ENCODE data around the gene HTT-AS. TPM values are rescaled to one million over a fixed set of nuclear protein-coding genes. Genes with fewer than 3 reads are reported as not detected.
A peak's percentile ranks its signal among the peaks of the same experiment; 100 is the strongest.

HTT-AS gene
- total RNA-seq, 1 donor = not detected

DNA sequence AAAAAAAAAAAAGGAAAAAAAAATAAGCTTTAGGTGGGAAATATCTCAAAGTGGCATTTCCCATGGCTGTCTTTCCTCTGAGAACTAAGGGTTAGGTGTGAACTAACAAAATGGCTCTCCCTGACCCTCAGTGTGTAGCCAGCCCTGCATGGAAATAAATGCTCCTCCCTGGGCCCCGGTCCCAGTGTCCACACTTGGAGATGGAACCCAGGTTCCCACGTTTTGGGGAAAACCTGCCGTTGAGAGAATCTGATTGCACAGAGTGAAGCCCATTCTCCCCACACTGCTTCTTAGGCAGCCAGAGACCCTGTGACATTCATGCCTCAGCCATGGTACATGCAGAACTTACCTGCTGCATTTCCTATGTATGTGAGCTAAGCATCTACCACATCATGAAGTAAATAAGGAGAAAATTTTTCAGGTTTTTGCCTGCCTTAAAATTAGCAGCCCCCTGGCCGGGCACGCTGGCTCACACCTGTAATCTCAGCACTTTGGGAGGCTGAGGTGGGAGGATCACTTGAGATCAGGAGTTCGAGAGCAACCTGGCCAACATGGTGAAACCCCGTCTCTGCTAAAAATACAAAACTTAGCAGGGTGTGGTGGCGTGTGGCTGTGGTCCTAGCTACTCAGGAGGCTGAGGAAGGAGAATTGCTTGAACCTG is 34.5 kb downstream of the HTT-AS start:
- no peak for DNase-seq (ENCODE audit: low read depth)
- H3K4me3 ChIP-seq (ENCODE audit: low read depth, low read length) = no peak overlapping the region
- TF ChIP-seq CTCF (IDR thresholded peaks at IDR 0.05; ENCODE audit: insufficient read depth, low read length) = no peak

GRCh38 chr4:3037957-3038461 is 36.3 kb downstream of the HTT-AS start:
- H3K4me3 ChIP-seq (ENCODE audit: low read depth, low read length) = no peak overlapping the region
- DNase-seq (ENCODE audit: low read depth) = peak; percentile 10
- TF ChIP-seq CTCF (IDR thresholded peaks at IDR 0.05; ENCODE audit: insufficient read depth, low read length) = no peak

- DNase-seq (ENCODE audit: low read depth) = no peak
- no peak overlapping the region for H3K4me3 ChIP-seq (ENCODE audit: low read depth, low read length)
- no peak for TF ChIP-seq CTCF (IDR thresholded peaks at IDR 0.05; ENCODE audit: insufficient read depth, low read length)
Observed at GRCh38 chr4:3036131-3036952, 38.0 kb downstream of the HTT-AS start.

GRCh38 chr4:3035674-3036073 is 38.7 kb downstream of the HTT-AS start:
- H3K4me3 ChIP-seq (ENCODE audit: low read depth, low read length) = no peak overlapping the region
- no peak for DNase-seq (ENCODE audit: low read depth)
- TF ChIP-seq CTCF (IDR thresholded peaks at IDR 0.05; ENCODE audit: insufficient read depth, low read length) = no peak

DNA sequence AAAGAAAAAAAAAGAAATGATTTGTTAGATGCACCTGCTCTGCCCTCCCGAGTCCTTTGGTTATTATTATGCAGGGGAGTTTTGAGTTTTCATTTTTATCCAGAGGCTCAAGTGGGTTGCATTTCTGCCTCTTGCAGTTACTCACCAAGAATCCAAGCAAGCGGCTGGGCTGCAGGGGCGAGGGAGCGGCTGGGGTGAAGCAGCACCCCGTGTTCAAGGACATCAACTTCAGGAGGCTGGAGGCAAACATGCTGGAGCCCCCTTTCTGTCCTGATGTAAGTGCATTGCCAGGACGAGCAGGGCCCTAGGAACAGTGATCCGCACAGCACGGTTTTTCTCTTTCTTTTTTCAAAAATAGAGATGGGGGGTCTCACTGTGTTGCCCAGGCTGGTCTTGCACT is 39.1 kb downstream of the HTT-AS start:
- no peak for TF ChIP-seq CTCF (IDR thresholded peaks at IDR 0.05; ENCODE audit: insufficient read depth, low read length)
- no peak for DNase-seq (ENCODE audit: low read depth)
- no peak overlapping the region for H3K4me3 ChIP-seq (ENCODE audit: low read depth, low read length)

- H3K4me3 ChIP-seq (ENCODE audit: low read depth, low read length) = no peak overlapping the region
- no peak for DNase-seq (ENCODE audit: low read depth)
- no peak for TF ChIP-seq CTCF (IDR thresholded peaks at IDR 0.05; ENCODE audit: insufficient read depth, low read length)
Observed at GRCh38 chr4:3034231-3034630, 40.1 kb downstream of the HTT-AS start.

All from fibroblast of the aortic adventitia (primary cell).